Brain microvascular endothelial cell (primary cell): ENCODE data around the gene GFRA1.
A peak's percentile ranks its signal among the peaks of the same experiment; 100 is the strongest.

Experiments used
- DNase-seq: peaks from one replicate; pipeline ENCODE4 v3.0.0-alpha.2; 2020
- H3K27ac ChIP-seq: fragments of 250-450 bp; sonication (Bioruptor Pico); 2 replicates; pipeline ENCODE4 v1.5.1; 2020; ENCODE audit warnings: mild to moderate bottlenecking, moderate library complexity
- H3K27me3 ChIP-seq: fragments of 250-450 bp; sonication (Bioruptor Pico); replicated peaks from 2 replicates; pipeline ENCODE4 v1.5.1; 2020; ENCODE audit warnings: mild to moderate bottlenecking
- H3K36me3 ChIP-seq: fragments of 250-450 bp; sonication (Bioruptor Pico); replicated peaks from 2 replicates; pipeline ENCODE4 v1.5.1; 2020; ENCODE audit warnings: mild to moderate bottlenecking
- H3K4me3 ChIP-seq: 2 replicates; pipeline ENCODE4 v1.5.1; 2011; ENCODE audit warnings: low read depth, mild to moderate bottlenecking, control low read depth, low read length, moderate library complexity
- CTCF ChIP-seq: IDR thresholded peaks from 2 replicates; pipeline ENCODE4 v1.5.1; 2011; ENCODE audit warnings: low read depth, mild to moderate bottlenecking, moderate library complexity, low read length, control low read depth, inconsistent platforms; ENCODE audit errors: missing control alignments
- in situ Hi-C: cut with HindIII; loops from 2 replicates; pipeline ENCODE4 v1.10.0; 2017; ENCODE audit warnings: low sequenced_read_pairs, low pct_ligation_motif_present

GFRA1 gene

GRCh38 chr10:116014871-116015582 is 258.0 kb downstream of the GFRA1 start:
- in situ Hi-C loops, result no loop called here
- no peak overlapping the region for H3K27ac ChIP-seq
- TF ChIP-seq CTCF, result no peak
- DNase-seq, result peak; percentile 8
- H3K36me3 ChIP-seq, result no peaks in the 10 kb centered on the region
- H3K27me3 ChIP-seq, result no peaks in the 10 kb centered on the region
- H3K4me3 ChIP-seq, result no peak overlapping the region

- H3K36me3 ChIP-seq, result no peaks in the 10 kb centered on the region
- no peaks in the 10 kb centered on the region for H3K27me3 ChIP-seq
- TF ChIP-seq CTCF, result no peak
- no peak overlapping the region for H3K4me3 ChIP-seq
- in situ Hi-C loops, result no loop called here
- DNase-seq, result no peak
- H3K27ac ChIP-seq, result no peak overlapping the region
Measured at GRCh38 chr10:116014326-116014725, 258.7 kb downstream of the GFRA1 start.

- in situ Hi-C loops, result no loop called here
- Histone ChIP-seq H3K27ac (no peak overlapping the region), H3K27me3 (no peaks in the 10 kb centered on the region), H3K36me3 (no peaks in the 10 kb centered on the region), H3K4me3 (no peak overlapping the region)
- DNase-seq, result no peak
- TF ChIP-seq CTCF, result no peak
Measured at GRCh38 chr10:116011929-116012328, 261.1 kb downstream of the GFRA1 start.

- H3K4me3 ChIP-seq, result no peak overlapping the region
- no peak for TF ChIP-seq CTCF
- H3K27me3 ChIP-seq, result no peaks in the 10 kb centered on the region
- DNase-seq, result no peak
- no peak overlapping the region for H3K27ac ChIP-seq
- in situ Hi-C loops, result no loop called here
- H3K36me3 ChIP-seq, result no peaks in the 10 kb centered on the region
Measured at GRCh38 chr10:116007256-116007891, 265.6 kb downstream of the GFRA1 start.
